ENCODE measurements around the gene BMAL1.
"Not testable (repeated sequence)": the region's sequence is repeated elsewhere in the genome, so short reads cannot be mapped to it uniquely, and the experiment has no call there.

DNA sequence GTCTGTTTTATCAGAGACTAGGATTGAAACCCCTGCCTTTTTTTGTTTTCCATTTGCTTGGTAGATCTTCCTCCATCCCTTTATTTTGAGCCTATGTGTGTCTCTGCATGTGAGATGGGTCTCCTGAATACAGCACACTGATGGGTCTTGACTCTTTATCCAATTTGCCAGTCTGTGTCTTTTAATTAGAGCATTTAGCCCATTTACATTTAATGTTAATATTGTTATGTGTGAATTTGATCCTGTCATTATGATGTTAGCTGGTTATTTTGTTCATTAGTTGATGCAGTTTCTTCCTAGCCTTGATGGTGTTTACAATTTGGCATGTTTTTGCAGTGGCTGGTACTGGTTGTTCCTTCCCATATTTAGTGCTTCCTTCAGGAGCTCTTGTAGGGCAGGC, 120.7 kb downstream of the BMAL1 start:
- not testable (repeated sequence) for TF ChIP-seq RARB (CRISPR knock-in tag; IDR thresholded peaks at IDR 0.05); GLIS3 (CRISPR knock-in tag; IDR thresholded peaks at IDR 0.05); ZNF8 (CRISPR knock-in tag; IDR thresholded peaks at IDR 0.05); ARNTL (CRISPR knock-in tag; IDR thresholded peaks at IDR 0.05; ENCODE audit: borderline replicate concordance, low read depth); ZNF565 (CRISPR knock-in tag; conservative IDR thresholded peaks at IDR 0.05; ENCODE audit: low read depth); ZFP30 (CRISPR knock-in tag; IDR thresholded peaks at IDR 0.05); ISL1 (CRISPR knock-in tag; IDR thresholded peaks at IDR 0.05); TCF4 (CRISPR knock-in tag; IDR thresholded peaks at IDR 0.05; ENCODE audit: borderline replicate concordance); ZFP3 (CRISPR knock-in tag; IDR thresholded peaks at IDR 0.05); CSDC2 (CRISPR knock-in tag; IDR thresholded peaks at IDR 0.05)
- TF ChIP-seq, protein P1, sequence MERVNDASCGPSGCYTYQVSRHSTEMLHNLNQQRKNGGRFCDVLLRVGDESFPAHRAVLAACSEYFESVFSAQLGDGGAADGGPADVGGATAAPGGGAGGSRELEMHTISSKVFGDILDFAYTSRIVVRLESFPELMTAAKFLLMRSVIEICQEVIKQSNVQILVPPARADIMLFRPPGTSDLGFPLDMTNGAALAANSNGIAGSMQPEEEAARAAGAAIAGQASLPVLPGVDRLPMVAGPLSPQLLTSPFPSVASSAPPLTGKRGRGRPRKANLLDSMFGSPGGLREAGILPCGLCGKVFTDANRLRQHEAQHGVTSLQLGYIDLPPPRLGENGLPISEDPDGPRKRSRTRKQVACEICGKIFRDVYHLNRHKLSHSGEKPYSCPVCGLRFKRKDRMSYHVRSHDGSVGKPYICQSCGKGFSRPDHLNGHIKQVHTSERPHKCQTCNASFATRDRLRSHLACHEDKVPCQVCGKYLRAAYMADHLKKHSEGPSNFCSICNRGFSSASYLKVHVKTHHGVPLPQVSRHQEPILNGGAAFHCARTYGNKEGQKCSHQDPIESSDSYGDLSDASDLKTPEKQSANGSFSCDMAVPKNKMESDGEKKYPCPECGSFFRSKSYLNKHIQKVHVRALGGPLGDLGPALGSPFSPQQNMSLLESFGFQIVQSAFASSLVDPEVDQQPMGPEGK (CRISPR knock-in tag; IDR thresholded peaks at IDR 0.05; ENCODE audit: borderline replicate concordance): not testable (repeated sequence)
- TF ChIP-seq, protein P2, sequence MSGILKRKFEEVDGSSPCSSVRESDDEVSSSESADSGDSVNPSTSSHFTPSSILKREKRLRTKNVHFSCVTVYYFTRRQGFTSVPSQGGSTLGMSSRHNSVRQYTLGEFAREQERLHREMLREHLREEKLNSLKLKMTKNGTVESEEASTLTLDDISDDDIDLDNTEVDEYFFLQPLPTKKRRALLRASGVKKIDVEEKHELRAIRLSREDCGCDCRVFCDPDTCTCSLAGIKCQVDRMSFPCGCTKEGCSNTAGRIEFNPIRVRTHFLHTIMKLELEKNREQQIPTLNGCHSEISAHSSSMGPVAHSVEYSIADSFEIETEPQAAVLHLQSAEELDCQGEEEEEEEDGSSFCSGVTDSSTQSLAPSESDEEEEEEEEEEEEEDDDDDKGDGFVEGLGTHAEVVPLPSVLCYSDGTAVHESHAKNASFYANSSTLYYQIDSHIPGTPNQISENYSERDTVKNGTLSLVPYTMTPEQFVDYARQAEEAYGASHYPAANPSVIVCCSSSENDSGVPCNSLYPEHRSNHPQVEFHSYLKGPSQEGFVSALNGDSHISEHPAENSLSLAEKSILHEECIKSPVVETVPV (CRISPR knock-in tag; IDR thresholded peaks at IDR 0.05): not testable (repeated sequence)
- TF ChIP-seq, protein P3, sequence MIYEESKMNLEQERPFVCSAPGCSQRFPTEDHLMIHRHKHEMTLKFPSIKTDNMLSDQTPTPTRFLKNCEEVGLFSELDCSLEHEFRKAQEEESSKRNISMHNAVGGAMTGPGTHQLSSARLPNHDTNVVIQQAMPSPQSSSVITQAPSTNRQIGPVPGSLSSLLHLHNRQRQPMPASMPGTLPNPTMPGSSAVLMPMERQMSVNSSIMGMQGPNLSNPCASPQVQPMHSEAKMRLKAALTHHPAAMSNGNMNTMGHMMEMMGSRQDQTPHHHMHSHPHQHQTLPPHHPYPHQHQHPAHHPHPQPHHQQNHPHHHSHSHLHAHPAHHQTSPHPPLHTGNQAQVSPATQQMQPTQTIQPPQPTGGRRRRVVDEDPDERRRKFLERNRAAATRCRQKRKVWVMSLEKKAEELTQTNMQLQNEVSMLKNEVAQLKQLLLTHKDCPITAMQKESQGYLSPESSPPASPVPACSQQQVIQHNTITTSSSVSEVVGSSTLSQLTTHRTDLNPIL (CRISPR knock-in tag; IDR thresholded peaks at IDR 0.05; ENCODE audit: low read depth): not testable (repeated sequence)
